ENCODE measurements around the gene TUBG1. TPM values are rescaled to one million over a fixed set of nuclear protein-coding genes. Genes with fewer than 3 reads are reported as not detected.

TUBG1 gene
- total and polyA plus RNA-seq, 9 of the 15 experiments (the other 6 are each of a cell fraction or from before 2014, with no cell fraction given), result 33.1 to 147 (median 66.0) TPM

GRCh38 chr17:42566883-42567573 is 42.5 kb upstream of the TUBG1 start, which contains the start of gene MLX (continued):
- TF ChIP-seq ZNF407 (IDR thresholded peaks at IDR 0.05; ENCODE audit: low read depth) (no peak), NFRKB (IDR thresholded peaks at IDR 0.05; ENCODE audit: low read depth) (no peak), FOXA3 (CRISPR knock-in tag; conservative IDR thresholded peaks at IDR 0.05 in 1 of 2, IDR thresholded peaks at IDR 0.05 in 1 of 2) (no peak), CBX3 (IDR thresholded peaks at IDR 0.05; ENCODE audit: borderline replicate concordance in 1 of 2, low read length in 2 of 2) (no peak), TEAD4 (IDR thresholded peaks at IDR 0.05; ENCODE audit: low read length) (no peak), TEAD4 (CRISPR knock-in tag; IDR thresholded peaks at IDR 0.05; ENCODE audit: borderline replicate concordance) (no peak), ZNF121 (CRISPR knock-in tag; conservative IDR thresholded peaks at IDR 0.05) (no peak), ZFP36 (IDR thresholded peaks at IDR 0.05; ENCODE audit: low read depth, low read length, partially characterized antibody) (no peak), CREBBP (IDR thresholded peaks at IDR 0.05; ENCODE audit: low read depth, low read length) (no peak), KLF13 (tag; IDR thresholded peaks at IDR 0.05; ENCODE audit: borderline replicate concordance, low read depth) (no peak), MED1 (CRISPR knock-in tag; IDR thresholded peaks at IDR 0.05; ENCODE audit: borderline replicate concordance) (no peak), CBX5 (IDR thresholded peaks at IDR 0.05; ENCODE audit: borderline replicate concordance, low read depth) (no peak), ZNF444 (CRISPR knock-in tag; IDR thresholded peaks at IDR 0.05) (no peak), TGIF2 (CRISPR knock-in tag; IDR thresholded peaks at IDR 0.05) (no peak; the same call in 1 of the 2 replicates), ZNF644 (tag; IDR thresholded peaks at IDR 0.05; ENCODE audit: low read depth) (no peak), NR1H2 (CRISPR knock-in tag; IDR thresholded peaks at IDR 0.05) (no peak), CHD2 (IDR thresholded peaks at IDR 0.05; ENCODE audit: low read depth, low read length) (peak; percentile 43; the same call in 1 of the 2 replicates), POLR2A (conservative IDR thresholded peaks at IDR 0.05) (peak; percentile 53; the same call in 1 of the 2 replicates), RHOXF2B (CRISPR knock-in tag; conservative IDR thresholded peaks at IDR 0.05) (no peak), HMG20B (CRISPR knock-in tag; IDR thresholded peaks at IDR 0.05) (no peak), POLR3A (IDR thresholded peaks at IDR 0.05; ENCODE audit: borderline replicate concordance, extremely low read depth, insufficient read depth, insufficient read length) (no peak), FOXP1 (CRISPR knock-in tag; IDR thresholded peaks at IDR 0.05) (no peak), KAT7 (CRISPR knock-in tag; IDR thresholded peaks at IDR 0.05; ENCODE audit: borderline replicate concordance) (no peak)
